ENCODE results near the gene TMEM266.

Gene TMEM266

DNA sequence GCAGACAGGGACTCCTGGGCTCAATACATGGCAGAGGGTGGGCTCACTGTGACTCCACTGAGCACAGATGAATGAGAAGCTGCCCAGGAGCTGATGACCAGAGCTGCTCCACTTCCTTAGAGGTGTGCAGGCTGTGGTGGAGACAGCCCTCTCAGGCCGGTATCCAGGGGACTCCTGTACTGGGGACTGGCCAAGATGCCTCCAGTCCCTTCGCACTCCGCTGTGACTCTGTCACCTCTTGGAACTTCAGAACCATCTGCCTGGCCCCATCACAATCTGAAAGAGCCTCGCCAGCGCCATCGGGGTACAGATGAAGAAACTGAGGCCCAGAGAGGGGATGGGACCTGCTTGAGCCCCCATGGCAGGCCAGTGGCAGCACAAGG is 140.3 kb downstream of the TMEM266 start:
- DNase-seq (ENCODE audit: low read depth in 2 of 3, low spot score in 1 of 3): no peak

- no peak for DNase-seq (ENCODE audit: low read depth in 2 of 3, low spot score in 1 of 3)
Measured at GRCh38 chr15:76200641-76201105, 140.9 kb downstream of the TMEM266 start.

- DNase-seq (ENCODE audit: low read depth in 2 of 3, low spot score in 1 of 3): no peak
Measured at GRCh38 chr15:76201536-76202255, 141.9 kb downstream of the TMEM266 start.

GRCh38 chr15:76203346-76204108 is 143.7 kb downstream of the TMEM266 start:
- no peak for DNase-seq (ENCODE audit: low read depth in 2 of 3, low spot score in 1 of 3)

GRCh38 chr15:76204109-76204845 is 144.5 kb downstream of the TMEM266 start:
- DNase-seq (ENCODE audit: low read depth in 2 of 3, low spot score in 1 of 3): no peak

DNA sequence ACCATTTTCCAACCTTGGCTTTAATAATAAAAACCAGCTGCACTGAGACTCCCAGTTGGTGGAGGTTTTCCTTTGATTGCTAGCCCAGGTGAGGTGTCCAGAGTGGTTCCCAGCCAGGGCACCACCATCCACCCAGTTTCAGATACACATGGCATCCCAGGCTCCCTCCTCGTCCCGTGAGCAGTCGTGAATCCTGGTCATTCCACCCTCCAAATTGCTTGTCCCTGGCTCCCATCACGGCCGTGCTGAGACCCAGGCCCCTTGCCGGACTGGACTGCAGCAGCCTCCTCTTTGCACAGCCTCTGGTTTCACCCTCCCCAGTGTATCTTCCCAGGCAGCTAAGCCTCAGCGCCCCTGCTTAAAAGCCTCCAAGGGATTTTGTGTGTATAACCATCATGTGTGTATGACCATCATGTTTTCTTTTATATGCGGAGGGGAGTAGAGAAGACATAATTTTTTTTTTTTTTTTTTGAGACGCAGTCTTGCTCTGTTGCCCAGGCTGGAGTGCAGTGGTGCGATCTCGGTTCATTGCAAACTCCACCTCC is 145.2 kb downstream of the TMEM266 start:
- no peak for DNase-seq (ENCODE audit: low read depth in 2 of 3, low spot score in 1 of 3)

GRCh38 chr15:76206325-76206976 is 146.7 kb downstream of the TMEM266 start:
- DNase-seq (ENCODE audit: low read depth in 2 of 3, low spot score in 1 of 3): no peak

DNA sequence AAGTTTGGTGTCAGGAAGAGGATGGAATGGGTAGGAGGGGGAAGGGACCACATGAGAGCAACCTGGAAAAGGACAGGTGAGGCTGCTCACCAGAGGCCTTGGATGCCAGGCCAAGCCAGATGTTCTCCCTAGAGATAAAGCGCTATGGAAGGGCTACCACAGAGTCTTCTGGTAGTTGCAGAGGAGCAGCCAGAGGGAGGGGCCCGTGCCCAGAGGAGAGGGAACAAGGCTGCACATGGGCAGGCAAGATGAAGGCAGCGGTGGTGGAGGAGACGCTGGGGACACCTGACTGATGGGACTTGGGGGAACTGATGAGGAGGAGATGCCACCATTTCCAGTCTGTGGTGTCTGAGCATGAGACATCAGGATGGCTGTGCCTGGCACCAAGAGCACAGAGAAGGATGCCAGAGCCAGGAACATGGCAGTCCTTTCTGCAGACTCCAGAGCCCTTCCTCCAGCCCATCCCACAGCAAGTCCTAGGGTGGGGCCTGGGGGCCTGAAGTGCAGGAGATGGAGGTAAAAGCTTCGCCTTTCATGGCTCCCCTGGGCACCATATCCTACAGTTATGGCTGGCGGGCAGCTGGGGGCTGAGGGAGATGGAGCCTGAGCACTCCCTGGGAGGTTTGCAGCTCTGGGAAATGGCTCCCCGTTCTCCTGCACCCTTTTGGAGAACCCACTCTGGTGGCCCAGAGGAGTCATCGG is 148.4 kb downstream of the TMEM266 start:
- DNase-seq (ENCODE audit: low read depth in 2 of 3, low spot score in 1 of 3): no peak

- DNase-seq (ENCODE audit: low read depth in 2 of 3, low spot score in 1 of 3): no peak
Measured at GRCh38 chr15:76208786-76209424, 149.1 kb downstream of the TMEM266 start.

GRCh38 chr15:76209523-76209922 is 149.7 kb downstream of the TMEM266 start:
- no peak for DNase-seq (ENCODE audit: low read depth in 2 of 3, low spot score in 1 of 3)

DNA sequence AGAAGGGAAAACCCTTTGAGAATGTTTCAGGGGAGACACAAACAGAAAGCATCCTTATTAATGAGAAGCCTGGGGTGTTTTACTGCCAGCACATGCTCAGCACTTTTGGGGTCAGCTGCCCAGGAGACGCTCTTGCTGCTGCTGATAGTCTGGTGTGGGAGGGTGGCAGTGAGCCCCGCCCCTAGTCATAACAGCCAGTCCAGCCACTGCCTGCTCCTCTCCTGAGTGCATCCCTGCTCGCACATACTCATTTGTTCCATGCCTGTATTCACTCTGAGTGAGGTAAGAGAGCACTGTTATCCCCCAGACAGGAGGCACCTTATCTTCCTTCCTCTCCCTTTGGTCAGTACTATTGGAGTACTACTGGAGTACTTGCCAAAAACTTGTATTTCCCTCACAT is 150.2 kb downstream of the TMEM266 start:
- DNase-seq (ENCODE audit: low read depth in 2 of 3, low spot score in 1 of 3): no peak

DNA sequence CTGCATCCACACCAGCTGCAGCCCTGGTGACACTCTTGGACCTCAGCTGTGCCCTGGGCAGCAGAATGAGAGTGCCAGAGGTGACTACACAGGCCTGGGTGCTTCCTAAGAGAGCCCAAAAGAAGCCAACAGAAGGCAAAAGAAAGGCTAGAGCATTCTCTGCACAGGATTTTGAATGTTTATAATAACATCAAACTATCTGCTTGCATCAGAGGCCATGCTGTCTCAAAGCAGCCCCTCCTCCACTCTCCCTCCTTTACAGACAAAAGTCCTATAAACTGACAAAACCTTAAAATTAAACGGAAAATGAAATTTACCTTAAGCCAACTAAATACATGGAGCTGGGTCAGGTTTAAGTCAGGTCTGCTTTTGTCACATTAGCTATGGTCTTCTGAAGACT is 155.8 kb downstream of the TMEM266 start:
- DNase-seq (ENCODE audit: low read depth in 2 of 3, low spot score in 1 of 3): no peak

GRCh38 chr15:76217029-76217881 is 157.5 kb downstream of the TMEM266 start:
- DNase-seq (ENCODE audit: low read depth in 2 of 3, low spot score in 1 of 3): no peak

DNA sequence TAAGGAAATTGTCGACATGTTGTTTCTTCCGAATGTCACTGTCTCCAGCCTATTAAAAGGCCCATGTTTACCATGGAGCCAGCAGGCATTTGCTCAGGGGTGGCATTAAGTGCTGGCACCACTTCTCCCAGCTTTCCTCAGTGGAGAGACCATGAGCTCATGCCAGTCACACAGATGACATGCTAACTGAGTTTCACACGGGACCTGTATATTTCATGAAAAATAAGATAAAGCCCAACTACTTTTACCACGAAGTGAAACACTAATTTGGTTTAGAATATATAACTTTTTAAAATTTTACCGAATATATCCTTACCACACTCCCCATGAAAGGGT is 158.1 kb downstream of the TMEM266 start:
- DNase-seq (ENCODE audit: low read depth in 2 of 3, low spot score in 1 of 3): no peak

DNA sequence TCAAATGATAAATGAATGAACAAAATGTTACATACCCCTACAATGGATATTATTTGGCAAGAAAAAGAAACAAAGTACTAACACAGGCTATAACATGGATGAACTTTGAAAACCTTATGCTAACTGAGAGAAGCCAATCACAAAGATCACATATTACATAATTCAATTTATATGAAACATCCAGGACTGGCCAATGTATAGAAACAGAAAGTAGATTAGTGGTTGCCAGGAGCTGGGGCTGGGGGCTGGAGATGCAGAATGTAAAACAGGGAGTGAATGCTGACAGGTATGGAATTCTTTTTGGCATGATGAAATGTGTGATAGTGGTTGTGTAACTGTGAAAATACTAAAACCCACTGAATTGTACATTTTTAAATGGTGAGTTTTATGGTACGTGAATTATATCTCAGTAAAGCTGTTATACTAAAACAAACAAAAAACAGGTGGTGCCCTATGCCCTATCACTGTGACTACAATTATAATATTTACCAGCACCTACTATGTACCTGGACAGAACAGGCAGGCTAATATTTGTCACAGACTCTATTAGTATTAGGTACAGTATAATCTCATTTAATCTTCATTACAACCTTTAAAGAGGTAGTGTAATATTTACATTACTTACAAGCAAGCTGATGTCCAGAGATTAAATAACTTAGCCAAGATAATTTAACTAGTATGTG is 161.4 kb downstream of the TMEM266 start:
- DNase-seq (ENCODE audit: low read depth in 2 of 3, low spot score in 1 of 3): no peak

GRCh38 chr15:76222159-76222558 is 162.4 kb downstream of the TMEM266 start:
- DNase-seq (ENCODE audit: low read depth in 2 of 3, low spot score in 1 of 3): no peak

DNA sequence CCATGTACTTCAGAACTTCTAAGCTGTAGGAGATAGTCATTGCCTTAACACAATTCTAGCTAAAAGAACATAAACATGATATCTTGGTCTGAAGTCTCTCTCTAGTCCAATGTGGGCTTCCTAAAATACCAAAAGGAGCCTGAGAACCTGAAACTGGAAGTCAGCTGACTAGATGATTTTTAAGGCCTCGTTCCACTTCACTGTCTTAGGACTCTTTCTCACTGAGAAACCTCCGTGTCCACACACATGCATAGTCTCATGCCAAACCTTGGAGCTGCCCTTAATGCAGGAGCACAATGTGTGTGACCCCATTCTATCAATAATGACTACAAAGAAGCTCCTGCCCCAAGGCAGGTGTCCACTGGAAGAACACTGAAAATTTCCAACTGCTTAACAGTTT is 163.7 kb downstream of the TMEM266 start:
- no peak for DNase-seq (ENCODE audit: low read depth in 2 of 3, low spot score in 1 of 3)

GRCh38 chr15:76229266-76229665 is 169.5 kb downstream of the TMEM266 start:
- DNase-seq (ENCODE audit: low read depth in 2 of 3, low spot score in 1 of 3): no peak

- no peak for DNase-seq (ENCODE audit: low read depth in 2 of 3, low spot score in 1 of 3)
Measured at GRCh38 chr15:76233921-76234320, 174.1 kb downstream of the TMEM266 start.

Data from stimulated activated CD4-positive, alpha-beta T cell treated with anti-CD3 and anti-CD28 coated beads, Interleukin-12 subunit alpha, Interleukin-12 subunit beta, amount 100 ng/mL, for 48 hours (primary cell).